ENCODE results near the gene PCIF1. TPM values are rescaled to one million over a fixed set of nuclear protein-coding genes. Genes with fewer than 3 reads are reported as not detected.

Gene PCIF1
- total and polyA plus RNA-seq, 2 experiments from 2014 or later = 5.3 to 24.3 TPM

DNA sequence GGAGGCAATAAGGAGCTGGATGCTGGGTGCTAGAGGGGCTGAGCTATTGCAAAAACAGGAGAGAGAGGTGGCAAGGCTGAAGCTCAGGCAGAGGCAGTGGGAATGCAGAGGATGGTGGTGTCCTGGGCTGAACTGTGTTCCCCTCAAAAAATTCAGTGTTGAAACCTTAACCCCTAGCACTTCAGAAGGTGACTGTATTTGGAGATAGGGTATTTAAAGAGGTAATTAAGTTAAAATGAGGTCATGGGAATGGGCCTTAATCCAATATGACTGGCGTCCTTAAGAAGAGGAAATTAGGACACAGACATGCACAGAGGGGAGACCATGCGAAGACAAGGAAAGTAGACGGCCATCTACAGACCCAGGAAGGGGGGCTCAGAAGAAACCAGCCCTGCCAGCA lies 62.7 kb downstream of the PCIF1 start:
- no peak for DNase-seq
- H3K4me1 ChIP-seq (ENCODE audit: insufficient read depth) = 0 out of 2 replicates have a peak, but pooled peaks cover 3% of the 10 kb centered on the region
- H3K79me2 ChIP-seq (ENCODE audit: insufficient read depth) = no peaks in the 10 kb centered on the region
- H3K9me2 ChIP-seq (ENCODE audit: insufficient read depth) = no peaks in the 10 kb centered on the region
- no peak for TF ChIP-seq EZH2 (IDR thresholded peaks at IDR 0.05; ENCODE audit: insufficient read depth, poor library complexity, severe bottlenecking)
- no peak for TF ChIP-seq EZH2phosphoT487 (IDR thresholded peaks at IDR 0.05; ENCODE audit: insufficient read depth, low read depth)
- H4K20me1 ChIP-seq (ENCODE audit: insufficient read depth) = no peaks in the 10 kb centered on the region
- no peaks in the 10 kb centered on the region for H3K9me3 ChIP-seq (ENCODE audit: low read depth)
- no peaks in the 10 kb centered on the region for H3F3A ChIP-seq (ENCODE audit: insufficient read depth)
- in situ Hi-C loops (cut with MboI) = no loop called here
- 36 to 47% methylated on average over 3 of the region's 3 CpGs for WGBS, 2 experiments (ENCODE audit: low coverage in 1 of 2, low lambda C conversion rate in 2 of 2, missing lambda C conversion rate in 2 of 2)
- no peak overlapping the region for H3K27ac ChIP-seq
- no peak overlapping the region for H3K4me3 ChIP-seq
- no peaks in the 10 kb centered on the region for H3K36me3 ChIP-seq (ENCODE audit: low read depth)
- H3K4me2 ChIP-seq (ENCODE audit: unreplicated experiment) = no peak overlapping the region
- no peak overlapping the region for H2AFZ ChIP-seq
- H3K27me3 ChIP-seq (replicated peaks; ENCODE audit: insufficient read depth) = peaks cover 30% of the 10 kb centered on the region
- H3K9ac ChIP-seq = no peak overlapping the region

Other genes starting within 250 kb of the PCIF1 start
- gene WFDC13, start 232.6 kb upstream of the PCIF1 start, total RNA-seq (2014; rRNA removed; shearing (Covaris generic)) = not detected in 2 replicates
- gene WFDC13, start 232.6 kb upstream of the PCIF1 start, polyA plus RNA-seq (2016; fragmentation: Nextera tagmentation; extraction: Ambion mirVana) = not detected in 2 replicates
- gene WFDC10B, start 229.7 kb upstream of the PCIF1 start, total RNA-seq (2014; rRNA removed; shearing (Covaris generic)) = not detected in 2 replicates
- gene WFDC10B, start 229.7 kb upstream of the PCIF1 start, polyA plus RNA-seq (2016; fragmentation: Nextera tagmentation; extraction: Ambion mirVana) = not detected in 2 replicates
- gene SPINT4, start 212.3 kb upstream of the PCIF1 start, total RNA-seq (2014; rRNA removed; shearing (Covaris generic)) = not detected in 2 replicates
- gene SPINT4, start 212.3 kb upstream of the PCIF1 start, polyA plus RNA-seq (2016; fragmentation: Nextera tagmentation; extraction: Ambion mirVana) = not detected in 2 replicates
- 0.76 TPM in 1 of 2 replicates, not detected in the other for gene WFDC3, start 142.8 kb upstream of the PCIF1 start, total RNA-seq (2014; rRNA removed; shearing (Covaris generic))
- 2.4 and 3.6 TPM in 2 replicates for gene WFDC3, start 142.8 kb upstream of the PCIF1 start, polyA plus RNA-seq (2016; fragmentation: Nextera tagmentation; extraction: Ambion mirVana)
- 12.4 and 22.9 TPM in 2 replicates for gene DNTTIP1, start 142.7 kb upstream of the PCIF1 start, total RNA-seq (2014; rRNA removed; shearing (Covaris generic))
- gene DNTTIP1, start 142.7 kb upstream of the PCIF1 start, polyA plus RNA-seq (2016; fragmentation: Nextera tagmentation; extraction: Ambion mirVana) = 57.2 and 57.6 TPM in 2 replicates
- 33.8 and 38.8 TPM in 2 replicates for gene UBE2C, start 122.0 kb upstream of the PCIF1 start, total RNA-seq (2014; rRNA removed; shearing (Covaris generic))
- gene UBE2C, start 122.0 kb upstream of the PCIF1 start, polyA plus RNA-seq (2016; fragmentation: Nextera tagmentation; extraction: Ambion mirVana) = 69.2 and 78.4 TPM in 2 replicates
- gene TNNC2, start 107.4 kb upstream of the PCIF1 start, total RNA-seq (2014; rRNA removed; shearing (Covaris generic)) = not detected in 2 replicates
- 0.83 and 1.1 TPM in 2 replicates for gene TNNC2, start 107.4 kb upstream of the PCIF1 start, polyA plus RNA-seq (2016; fragmentation: Nextera tagmentation; extraction: Ambion mirVana)
- gene SNX21, start 100.9 kb upstream of the PCIF1 start, total RNA-seq (2014; rRNA removed; shearing (Covaris generic)) = 88.4 and 100 TPM in 2 replicates
- gene SNX21, start 100.9 kb upstream of the PCIF1 start, polyA plus RNA-seq (2016; fragmentation: Nextera tagmentation; extraction: Ambion mirVana) = 50.9 and 54.7 TPM in 2 replicates
- gene ACOT8, start 77.3 kb upstream of the PCIF1 start, total RNA-seq (2014; rRNA removed; shearing (Covaris generic)) = 37.2 and 55.2 TPM in 2 replicates
- 30.0 and 32.9 TPM in 2 replicates for gene ACOT8, start 77.3 kb upstream of the PCIF1 start, polyA plus RNA-seq (2016; fragmentation: Nextera tagmentation; extraction: Ambion mirVana)
- gene ZSWIM3, start 77.1 kb upstream of the PCIF1 start, total RNA-seq (2014; rRNA removed; shearing (Covaris generic)) = 4.3 and 5.3 TPM in 2 replicates
- 1.9 and 2.0 TPM in 2 replicates for gene ZSWIM3, start 77.1 kb upstream of the PCIF1 start, polyA plus RNA-seq (2016; fragmentation: Nextera tagmentation; extraction: Ambion mirVana)
- gene ZSWIM1, start 53.5 kb upstream of the PCIF1 start, total RNA-seq (2014; rRNA removed; shearing (Covaris generic)) = 7.7 and 8.9 TPM in 2 replicates
- gene ZSWIM1, start 53.5 kb upstream of the PCIF1 start, polyA plus RNA-seq (2016; fragmentation: Nextera tagmentation; extraction: Ambion mirVana) = 6.6 and 8.5 TPM in 2 replicates
- not detected in 2 replicates for gene SPATA25, start 47.1 kb upstream of the PCIF1 start, total RNA-seq (2014; rRNA removed; shearing (Covaris generic))
- gene SPATA25, start 47.1 kb upstream of the PCIF1 start, polyA plus RNA-seq (2016; fragmentation: Nextera tagmentation; extraction: Ambion mirVana) = 0.27 TPM in 1 of 2 replicates, not detected in the other
- 4.3 and 8.3 TPM in 2 replicates for gene NEURL2, start 43.5 kb upstream of the PCIF1 start, total RNA-seq (2014; rRNA removed; shearing (Covaris generic))
- gene NEURL2, start 43.5 kb upstream of the PCIF1 start, polyA plus RNA-seq (2016; fragmentation: Nextera tagmentation; extraction: Ambion mirVana) = 1.4 and 2.1 TPM in 2 replicates
- gene CTSA, start 43.3 kb upstream of the PCIF1 start, total RNA-seq (2014; rRNA removed; shearing (Covaris generic)) = 154 and 176 TPM in 2 replicates
- gene CTSA, start 43.3 kb upstream of the PCIF1 start, polyA plus RNA-seq (2016; fragmentation: Nextera tagmentation; extraction: Ambion mirVana) = 303 and 321 TPM in 2 replicates
- gene PLTP, start 22.5 kb upstream of the PCIF1 start, total RNA-seq (2014; rRNA removed; shearing (Covaris generic)) = 14.5 and 22.6 TPM in 2 replicates
- 24.4 and 25.7 TPM in 2 replicates for gene PLTP, start 22.5 kb upstream of the PCIF1 start, polyA plus RNA-seq (2016; fragmentation: Nextera tagmentation; extraction: Ambion mirVana)
- 10.8 and 12.6 TPM in 2 replicates for gene ZNF335, start 37.5 kb downstream of the PCIF1 start, total RNA-seq (2014; rRNA removed; shearing (Covaris generic))
- gene ZNF335, start 37.5 kb downstream of the PCIF1 start, polyA plus RNA-seq (2016; fragmentation: Nextera tagmentation; extraction: Ambion mirVana) = 6.0 and 6.9 TPM in 2 replicates
- not detected in 2 replicates for gene MMP9, start 74.2 kb downstream of the PCIF1 start, total RNA-seq (2014; rRNA removed; shearing (Covaris generic))
- 0.10 and 0.13 TPM in 2 replicates for gene MMP9, start 74.2 kb downstream of the PCIF1 start, polyA plus RNA-seq (2016; fragmentation: Nextera tagmentation; extraction: Ambion mirVana)
- gene SLC12A5, start 94.5 kb downstream of the PCIF1 start, total RNA-seq (2014; rRNA removed; shearing (Covaris generic)) = not detected in 2 replicates
- 0.55 and 0.58 TPM in 2 replicates for gene SLC12A5, start 94.5 kb downstream of the PCIF1 start, polyA plus RNA-seq (2016; fragmentation: Nextera tagmentation; extraction: Ambion mirVana)
- gene NCOA5, start 155.3 kb downstream of the PCIF1 start, total RNA-seq (2014; rRNA removed; shearing (Covaris generic)) = 15.9 and 20.4 TPM in 2 replicates
- 14.9 and 15.3 TPM in 2 replicates for gene NCOA5, start 155.3 kb downstream of the PCIF1 start, polyA plus RNA-seq (2016; fragmentation: Nextera tagmentation; extraction: Ambion mirVana)
- 1.8 and 2.5 TPM in 2 replicates for gene CD40, start 183.6 kb downstream of the PCIF1 start, total RNA-seq (2014; rRNA removed; shearing (Covaris generic))
- gene CD40, start 183.6 kb downstream of the PCIF1 start, polyA plus RNA-seq (2016; fragmentation: Nextera tagmentation; extraction: Ambion mirVana) = 2.8 and 3.4 TPM in 2 replicates

Measured in GM23248 (cell line).